ENCODE measurements around the gene GFI1B. TPM values are rescaled to one million over a fixed set of nuclear protein-coding genes. Genes with fewer than 3 reads are reported as not detected.

Gene GFI1B
- total RNA-seq, 4 donors from 2014 or later = not detected

GRCh38 chr9:133031130-133031422 is 52.6 kb downstream of the GFI1B start:
- H3K27me3 ChIP-seq = no peaks in the 10 kb centered on the region
- H3K4me1 ChIP-seq = peaks cover 0 to 58% (median 22%) of the 10 kb centered on the region in 3 donors
- no peak for TF ChIP-seq POLR2A (IDR thresholded peaks at IDR 0.05)
- TF ChIP-seq POLR2AphosphoS5 (IDR thresholded peaks at IDR 0.05) = no peak
- TF ChIP-seq CTCF (IDR thresholded peaks at IDR 0.05) = no peak
- no peak for TF ChIP-seq EP300 (IDR thresholded peaks at IDR 0.05)

GRCh38 chr9:133031496-133031911 is 53.0 kb downstream of the GFI1B start:
- Histone ChIP-seq H3K4me3 (peak overlapping the region; percentile 89 to 92), H3K27me3 (no peaks in the 10 kb centered on the region), H3K36me3 (peaks cover 0 to 6% of the 10 kb centered on the region in 2 donors), H3K27ac (peak overlapping the region in 2 of 4 donors; percentile 89 to 93), H3K4me1 (peaks cover 0 to 58% (median 22%) of the 10 kb centered on the region in 3 donors), H3K9me3 (no peaks in the 10 kb centered on the region)
- 54 to 94% methylated on average over 5 to 9 of the region's 10 CpGs for WGBS, 2 donors (ENCODE audit: low coverage in 1 of 2)
- no peak for TF ChIP-seq CTCF (IDR thresholded peaks at IDR 0.05)
- no peak for TF ChIP-seq POLR2A (IDR thresholded peaks at IDR 0.05)
- no peak for TF ChIP-seq EP300 (IDR thresholded peaks at IDR 0.05)
- no peak for TF ChIP-seq POLR2AphosphoS5 (IDR thresholded peaks at IDR 0.05)
- no peak for ATAC-seq

More at GRCh38 chr9:133031130-133031422, 52.6 kb downstream of the GFI1B start:
- peak overlapping the region; percentile 89 to 92 for H3K4me3 ChIP-seq
- H3K27ac ChIP-seq = peak overlapping the region; percentile 30 to 93 (median 88)
- H3K36me3 ChIP-seq = peaks cover 0 to 6% of the 10 kb centered on the region in 2 donors
- no peak for ATAC-seq
- 0 to 2% methylated on average over 7 of the region's 16 CpGs for WGBS, 2 donors (ENCODE audit: low coverage in 1 of 2)
- no peaks in the 10 kb centered on the region for H3K9me3 ChIP-seq

- H3K4me1 ChIP-seq = peaks cover 0 to 58% (median 22%) of the 10 kb centered on the region in 3 donors
Measured at GRCh38 chr9:133032171-133032570, 53.7 kb downstream of the GFI1B start.

GRCh38 chr9:133035669-133036068 is 57.2 kb downstream of the GFI1B start:
- Histone ChIP-seq H3K36me3 (peaks cover 0 to 15% of the 10 kb centered on the region in 2 donors), H3K27me3 (no peaks in the 10 kb centered on the region)
- ATAC-seq = no peak

More at GRCh38 chr9:133032171-133032570, 53.7 kb downstream of the GFI1B start:
- H3K4me3 ChIP-seq = peak overlapping the region in 1 of 2 donors; percentile 89
- TF ChIP-seq EP300 (IDR thresholded peaks at IDR 0.05) (no peak), POLR2A (IDR thresholded peaks at IDR 0.05) (no peak), CTCF (IDR thresholded peaks at IDR 0.05) (no peak), POLR2AphosphoS5 (IDR thresholded peaks at IDR 0.05) (no peak)
- 80 to 86% methylated on average over 1 to 2 of the region's 10 CpGs for WGBS, 2 donors (ENCODE audit: low coverage in 1 of 2)
- H3K9me3 ChIP-seq = no peaks in the 10 kb centered on the region
- no peaks in the 10 kb centered on the region for H3K27me3 ChIP-seq
- no peak for ATAC-seq
- peaks cover 0 to 10% of the 10 kb centered on the region in 2 donors for H3K36me3 ChIP-seq
- H3K27ac ChIP-seq = no peak overlapping the region

More at GRCh38 chr9:133035669-133036068, 57.2 kb downstream of the GFI1B start:
- Histone ChIP-seq H3K4me3 (no peak overlapping the region), H3K27ac (no peak overlapping the region), H3K9me3 (no peaks in the 10 kb centered on the region), H3K4me1 (peaks cover 0 to 40% (median 15%) of the 10 kb centered on the region in 3 donors)
- TF ChIP-seq POLR2AphosphoS5 (IDR thresholded peaks at IDR 0.05) = no peak
- TF ChIP-seq POLR2A (IDR thresholded peaks at IDR 0.05) = no peak
- TF ChIP-seq CTCF (IDR thresholded peaks at IDR 0.05) = no peak
- TF ChIP-seq EP300 (IDR thresholded peaks at IDR 0.05) = no peak
- WGBS, 2 donors (ENCODE audit: low coverage in 1 of 2) = 86 to 95% methylated on average over 4 to 6 of the region's 6 CpGs
